GM21576 (cell line): ENCODE data around the gene OPN1MW.
A peak's percentile ranks its signal among the peaks of the same experiment; 100 is the strongest.
"Not testable (repeated sequence)": the region's sequence is repeated elsewhere in the genome, so short reads cannot be mapped to it uniquely, and the experiment has no call there.

Experiments used
- ATAC-seq: cut with Tn5 transposase; IDR thresholded peaks from one replicate; pipeline ENCODE4 v1.9.1; 2021; ENCODE audit warnings: mild to moderate bottlenecking, moderate library complexity; ENCODE audit not compliant: unreplicated experiment

The OPN1MW gene

DNA sequence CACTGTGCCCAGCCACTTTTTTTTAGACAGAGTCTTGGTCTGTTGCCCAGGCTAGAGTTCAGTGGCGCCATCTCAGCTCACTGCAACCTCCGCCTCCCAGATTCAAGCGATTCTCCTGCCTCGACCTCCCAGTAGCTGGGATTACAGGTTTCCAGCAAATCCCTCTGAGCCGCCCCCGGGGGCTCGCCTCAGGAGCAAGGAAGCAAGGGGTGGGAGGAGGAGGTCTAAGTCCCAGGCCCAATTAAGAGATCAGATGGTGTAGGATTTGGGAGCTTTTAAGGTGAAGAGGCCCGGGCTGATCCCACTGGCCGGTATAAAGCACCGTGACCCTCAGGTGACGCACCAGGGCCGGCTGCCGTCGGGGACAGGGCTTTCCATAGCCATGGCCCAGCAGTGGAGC, at the start of gene OPN1MW:
Gene OPN1MW, plus strand, starts transcription at position 301 of the 400 bp plus-strand sequence. Its CDS starts 82 bp downstream, at position 383.
- ATAC-seq = not testable (repeated sequence)

DNA sequence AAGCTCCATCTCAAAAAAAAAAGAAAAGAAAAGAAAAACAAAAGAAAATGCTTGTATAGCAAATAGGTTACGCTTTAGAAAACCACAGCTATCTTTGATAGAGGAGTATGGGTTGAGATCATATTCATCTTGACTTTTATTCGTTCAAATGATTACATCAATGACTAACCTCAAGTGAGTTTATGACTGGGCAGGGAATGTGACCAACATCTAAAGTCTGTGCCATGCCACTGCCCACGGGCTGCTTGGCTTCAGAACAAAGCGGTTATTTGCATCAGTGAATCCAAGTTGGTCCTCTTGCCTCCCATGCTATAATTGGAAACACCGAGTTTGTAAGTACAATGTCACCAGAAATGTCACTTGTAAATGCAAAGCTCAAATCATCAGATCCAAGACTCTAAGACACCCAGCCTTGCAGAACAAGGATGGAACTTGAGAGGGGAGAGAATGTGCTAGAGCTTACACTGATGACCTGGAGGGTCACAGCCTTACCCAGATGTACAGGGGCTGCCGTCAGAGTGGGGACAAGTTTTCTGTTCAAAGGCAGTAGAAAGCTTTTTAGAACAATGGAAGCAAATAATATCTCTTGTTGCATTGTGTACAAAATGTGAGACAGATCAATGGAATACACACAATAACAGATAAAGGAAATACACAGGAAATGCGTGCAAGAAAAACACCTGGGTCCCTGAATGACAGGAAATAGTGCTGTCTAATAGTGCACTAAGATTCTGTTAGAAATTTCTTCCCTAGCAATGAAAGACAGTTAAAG, 46.8 kb upstream of the OPN1MW start:
- no peak for ATAC-seq

DNA sequence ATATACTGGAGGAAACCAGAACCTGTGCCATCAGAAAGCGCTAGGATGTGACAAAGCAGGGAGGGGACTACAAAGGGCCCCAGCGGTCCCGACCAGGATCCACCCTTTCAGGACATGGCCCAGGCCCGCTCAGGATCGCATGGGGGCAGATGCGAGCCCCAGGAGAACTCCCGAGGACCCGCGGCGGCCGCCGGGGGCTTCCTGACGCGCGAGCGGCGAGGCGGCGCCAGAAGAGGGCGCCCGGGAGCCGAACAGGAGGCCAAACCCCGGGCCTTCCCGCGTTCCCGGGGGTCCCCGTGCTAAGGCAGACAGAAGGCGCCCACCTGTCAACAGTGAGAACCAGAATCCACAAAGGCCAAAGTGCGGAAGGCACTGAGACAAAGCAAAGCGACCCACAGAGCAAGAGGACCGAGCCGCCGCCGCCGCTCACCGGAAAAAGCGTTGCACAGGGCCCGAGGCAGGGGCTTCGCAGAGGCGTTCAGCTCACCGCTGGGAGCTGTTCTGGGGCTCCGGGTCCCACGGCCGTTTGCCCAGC, 45.7 kb upstream of the OPN1MW start:
- ATAC-seq = no peak

DNA sequence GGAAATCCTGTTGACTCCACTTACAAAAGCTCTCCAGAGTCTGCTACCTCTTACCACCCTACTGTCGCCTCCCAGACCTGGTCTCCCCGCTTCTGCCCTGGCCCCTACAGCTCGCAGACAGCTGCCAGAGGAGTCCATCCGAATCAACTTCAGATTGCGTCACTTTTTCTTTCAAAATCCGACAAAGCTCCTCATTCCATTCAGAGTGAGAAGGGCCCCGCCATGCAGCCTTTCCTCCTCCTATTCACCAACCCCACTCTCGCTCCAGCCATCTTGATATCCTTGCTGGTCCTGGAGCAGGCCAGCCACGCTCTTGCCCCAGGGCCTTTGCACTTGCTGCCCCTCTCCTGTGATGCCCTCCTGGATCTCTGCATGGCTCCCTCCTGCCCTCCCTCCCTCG, 43.5 kb upstream of the OPN1MW start:
- no peak for ATAC-seq

DNA sequence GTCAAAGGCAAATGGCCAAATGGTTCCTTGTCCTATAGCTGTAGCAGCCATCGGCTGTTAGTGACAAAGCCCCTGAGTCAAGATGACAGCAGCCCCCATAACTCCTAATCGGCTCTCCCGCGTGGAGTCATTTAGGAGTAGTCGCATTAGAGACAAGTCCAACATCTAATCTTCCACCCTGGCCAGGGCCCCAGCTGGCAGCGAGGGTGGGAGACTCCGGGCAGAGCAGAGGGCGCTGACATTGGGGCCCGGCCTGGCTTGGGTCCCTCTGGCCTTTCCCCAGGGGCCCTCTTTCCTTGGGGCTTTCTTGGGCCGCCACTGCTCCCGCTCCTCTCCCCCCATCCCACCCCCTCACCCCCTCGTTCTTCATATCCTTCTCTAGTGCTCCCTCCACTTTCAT, 42.2 kb upstream of the OPN1MW start:
- ATAC-seq = no peak

DNA sequence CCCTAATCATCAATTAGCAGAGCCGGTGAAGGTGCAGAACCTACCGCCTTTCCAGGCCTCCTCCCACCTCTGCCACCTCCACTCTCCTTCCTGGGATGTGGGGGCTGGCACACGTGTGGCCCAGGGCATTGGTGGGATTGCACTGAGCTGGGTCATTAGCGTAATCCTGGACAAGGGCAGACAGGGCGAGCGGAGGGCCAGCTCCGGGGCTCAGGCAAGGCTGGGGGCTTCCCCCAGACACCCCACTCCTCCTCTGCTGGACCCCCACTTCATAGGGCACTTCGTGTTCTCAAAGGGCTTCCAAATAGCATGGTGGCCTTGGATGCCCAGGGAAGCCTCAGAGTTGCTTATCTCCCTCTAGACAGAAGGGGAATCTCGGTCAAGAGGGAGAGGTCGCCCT, 41.7 kb upstream of the OPN1MW start:
- ATAC-seq = no peak

DNA sequence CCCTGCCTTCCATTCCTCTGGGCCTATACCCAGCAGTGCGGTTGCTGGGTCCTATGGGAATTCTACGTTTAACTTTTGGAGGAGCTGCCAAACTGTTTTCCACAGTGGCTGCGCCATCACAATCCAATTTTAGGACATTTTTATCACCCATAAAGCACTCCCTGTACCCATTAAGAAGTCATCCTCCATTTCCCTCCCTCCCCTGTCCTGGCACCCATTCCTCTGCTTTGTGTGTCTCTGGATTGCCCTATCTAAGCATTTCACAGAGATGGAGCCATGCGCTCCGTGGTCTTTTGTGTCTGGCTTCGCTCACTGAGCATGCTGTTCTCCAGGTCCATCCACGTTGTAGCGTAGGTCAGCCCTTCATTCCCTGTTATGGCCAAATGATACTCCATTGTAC, 40.0 kb upstream of the OPN1MW start:
- no peak for ATAC-seq

DNA sequence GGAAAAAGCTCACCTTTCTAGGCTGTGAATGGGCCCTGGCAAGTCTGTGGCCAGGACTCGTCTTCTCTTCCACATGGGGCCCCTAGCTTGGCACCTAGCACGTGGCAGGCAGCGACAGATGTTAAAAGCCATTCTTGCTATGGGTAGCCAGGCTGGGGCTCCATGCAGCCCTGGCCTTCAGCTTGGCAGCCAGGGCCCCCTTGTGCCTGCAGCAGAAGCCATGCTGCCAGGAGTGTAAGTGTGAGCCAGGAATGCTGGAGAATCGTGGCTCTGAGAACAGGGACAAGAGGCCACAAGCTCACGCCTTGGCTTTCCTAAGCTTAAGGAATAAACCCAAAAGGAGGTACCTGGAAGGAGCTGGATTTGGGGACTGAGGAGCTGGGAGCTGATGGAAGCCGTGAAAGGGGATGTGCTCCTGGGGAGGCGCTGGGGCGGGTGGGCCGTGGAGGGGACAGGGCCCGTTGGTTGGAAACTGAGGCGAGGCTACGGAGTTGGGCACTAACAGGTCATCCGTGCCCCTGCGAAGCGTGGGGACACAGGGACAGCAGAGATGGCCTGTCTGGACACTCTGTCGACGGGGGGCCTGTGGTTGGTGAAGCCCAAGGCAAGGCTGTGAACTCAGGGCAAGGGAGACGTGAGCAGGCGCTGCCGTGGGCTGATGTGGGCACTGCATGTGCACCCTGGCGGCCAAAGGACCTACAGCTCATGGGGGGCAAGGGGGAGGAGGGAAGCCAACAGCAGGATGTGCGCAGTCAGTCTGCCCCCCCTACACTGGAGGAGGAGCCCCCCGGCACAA, 39.2 kb upstream of the OPN1MW start:
- ATAC-seq = no peak

DNA sequence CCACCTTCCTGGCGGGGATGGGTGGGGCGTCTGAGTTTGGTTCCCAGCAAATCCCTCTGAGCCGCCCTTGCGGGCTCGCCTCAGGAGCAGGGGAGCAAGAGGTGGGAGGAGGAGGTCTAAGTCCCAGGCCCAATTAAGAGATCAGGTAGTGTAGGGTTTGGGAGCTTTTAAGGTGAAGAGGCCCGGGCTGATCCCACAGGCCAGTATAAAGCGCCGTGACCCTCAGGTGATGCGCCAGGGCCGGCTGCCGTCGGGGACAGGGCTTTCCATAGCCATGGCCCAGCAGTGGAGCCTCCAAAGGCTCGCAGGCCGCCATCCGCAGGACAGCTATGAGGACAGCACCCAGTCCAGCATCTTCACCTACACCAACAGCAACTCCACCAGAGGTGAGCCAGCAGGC, 38.4 kb upstream of the OPN1MW start, which contains the start of gene OPN1LW:
Gene OPN1LW, plus strand, starts transcription at position 234 of the 400 bp plus-strand sequence. Its CDS starts 41 bp downstream, at position 275.
- ATAC-seq = not testable (repeated sequence)

DNA sequence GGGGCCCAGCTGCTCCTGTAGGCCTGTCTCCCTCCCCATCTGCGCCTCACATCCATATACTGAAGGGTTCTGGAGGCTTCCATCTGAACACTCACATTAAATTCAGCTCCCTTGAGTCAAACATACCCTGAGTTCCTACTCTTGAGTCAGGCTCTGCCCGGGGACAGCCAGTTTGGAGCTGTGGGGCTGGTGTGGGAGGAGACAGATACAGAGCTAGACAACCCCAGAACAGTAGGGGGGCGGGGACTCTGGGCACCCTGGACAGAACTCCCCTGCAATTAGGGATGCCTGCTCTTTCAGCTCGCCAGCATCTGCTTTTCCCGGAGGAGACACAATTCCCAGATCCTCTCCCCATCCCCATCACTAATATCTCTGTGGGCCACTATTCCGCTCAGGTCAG, 31.4 kb upstream of the OPN1MW start:
- not testable (repeated sequence) for ATAC-seq

DNA sequence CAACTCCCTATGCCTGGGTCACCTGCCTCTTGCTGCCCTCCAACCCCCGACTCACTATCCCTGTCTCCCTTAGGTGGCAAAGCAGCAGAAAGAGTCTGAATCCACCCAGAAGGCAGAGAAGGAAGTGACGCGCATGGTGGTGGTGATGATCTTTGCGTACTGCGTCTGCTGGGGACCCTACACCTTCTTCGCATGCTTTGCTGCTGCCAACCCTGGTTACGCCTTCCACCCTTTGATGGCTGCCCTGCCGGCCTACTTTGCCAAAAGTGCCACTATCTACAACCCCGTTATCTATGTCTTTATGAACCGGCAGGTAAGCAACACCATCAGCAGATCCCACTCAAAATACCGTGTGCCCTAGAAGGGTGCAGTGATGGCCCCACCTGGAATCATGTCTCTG, 26.2 kb upstream of the OPN1MW start:
- not testable (repeated sequence) for ATAC-seq

DNA sequence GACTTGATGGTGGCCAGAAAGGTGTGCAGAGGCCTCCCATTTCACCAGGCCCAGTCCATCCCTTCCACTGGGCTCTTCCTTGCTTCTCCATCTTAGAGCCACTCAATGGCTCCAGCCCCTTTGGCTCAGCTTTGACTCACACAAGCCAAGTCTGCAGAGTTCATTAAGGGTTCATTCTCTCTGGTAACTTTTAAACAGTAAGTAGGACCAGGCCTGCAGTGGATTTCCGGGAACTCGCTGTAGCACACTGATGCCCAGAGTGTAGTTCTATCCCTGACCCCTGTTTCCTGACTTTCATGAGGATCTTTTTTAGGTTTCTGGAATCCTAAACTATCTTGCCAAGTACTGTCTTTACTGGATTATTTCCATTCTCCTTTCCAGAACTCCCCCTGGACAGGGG, 25.2 kb upstream of the OPN1MW start:
- ATAC-seq = not testable (repeated sequence)

DNA sequence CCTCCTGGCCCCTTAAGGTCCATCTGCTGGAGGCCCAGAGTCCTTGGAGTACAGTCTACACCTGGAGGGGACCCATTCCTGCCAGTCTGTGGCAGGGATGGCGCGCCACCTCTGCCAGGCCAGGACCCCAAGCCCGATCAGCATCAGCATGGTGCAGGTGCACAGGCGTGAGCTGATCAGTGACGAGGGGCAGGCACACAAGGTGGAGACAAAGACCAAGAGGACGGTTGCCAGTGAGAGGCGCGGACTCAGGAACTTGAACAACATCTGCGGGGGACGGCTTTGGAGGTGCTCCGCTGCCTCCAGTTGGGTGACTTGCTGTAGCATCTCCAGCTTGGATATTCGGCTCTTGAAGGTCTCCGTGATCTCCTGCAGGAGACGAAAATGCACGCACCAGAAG, 23.1 kb upstream of the OPN1MW start:
- ATAC-seq = not testable (repeated sequence)

DNA sequence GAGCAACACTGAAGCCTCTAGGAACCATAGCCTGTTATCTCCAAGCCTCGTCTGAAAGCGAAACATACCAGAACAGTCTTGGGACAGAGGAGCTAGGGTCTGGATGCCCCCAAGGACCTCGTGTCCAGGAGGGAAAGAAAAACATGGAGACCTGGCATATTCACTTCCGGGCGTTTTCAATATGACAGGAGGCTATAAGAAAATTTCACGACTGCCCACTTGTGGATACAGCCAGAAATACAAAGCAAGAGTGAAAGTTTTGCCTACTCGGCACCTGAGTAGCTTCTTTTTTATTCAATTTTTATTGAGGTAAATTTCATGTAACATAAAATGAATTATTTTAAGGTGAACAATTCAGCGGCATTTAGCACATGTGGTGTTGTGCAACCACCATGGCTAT, 17.5 kb upstream of the OPN1MW start:
- ATAC-seq = not testable (repeated sequence)

DNA sequence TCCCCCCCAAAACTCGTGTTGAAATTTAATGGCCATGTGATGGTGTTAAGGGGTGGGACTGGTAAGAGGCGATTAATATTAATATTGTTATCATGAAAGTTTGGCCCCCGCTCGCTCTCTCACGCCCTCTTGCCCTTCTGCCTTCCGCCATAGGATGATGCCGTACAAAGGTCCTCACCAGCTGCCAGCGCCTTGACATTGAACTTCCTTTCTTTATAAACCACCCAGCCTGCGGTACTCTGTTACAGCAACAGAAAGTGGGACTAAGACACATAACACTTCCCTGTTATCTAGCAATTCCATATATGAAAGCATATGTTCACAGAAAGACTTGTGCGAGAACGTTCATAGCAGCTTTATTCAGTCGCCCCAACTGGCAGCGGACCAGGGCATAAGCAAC, 14.0 kb upstream of the OPN1MW start:
- not testable (repeated sequence) for ATAC-seq

DNA sequence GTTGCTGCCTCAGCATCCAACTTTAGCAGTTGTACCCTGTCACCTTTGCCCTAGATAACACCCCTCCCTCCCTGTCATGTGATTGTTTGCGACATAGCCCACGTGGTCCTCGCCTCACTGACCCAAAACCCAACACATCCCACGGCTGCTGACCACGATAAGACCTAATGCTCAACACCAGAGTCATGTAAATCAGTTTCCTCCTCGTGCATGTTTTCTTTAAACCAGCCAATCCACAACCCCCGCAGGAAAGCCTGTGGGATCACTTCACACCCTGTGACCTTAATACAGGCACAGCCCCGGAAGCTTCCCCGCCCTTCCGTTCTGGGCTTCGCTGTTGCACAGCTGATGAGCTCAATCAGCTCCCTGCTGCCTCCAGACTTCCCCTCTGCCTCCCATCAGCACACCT, 9.9 kb upstream of the OPN1MW start:
- ATAC-seq = peak; percentile 95

DNA sequence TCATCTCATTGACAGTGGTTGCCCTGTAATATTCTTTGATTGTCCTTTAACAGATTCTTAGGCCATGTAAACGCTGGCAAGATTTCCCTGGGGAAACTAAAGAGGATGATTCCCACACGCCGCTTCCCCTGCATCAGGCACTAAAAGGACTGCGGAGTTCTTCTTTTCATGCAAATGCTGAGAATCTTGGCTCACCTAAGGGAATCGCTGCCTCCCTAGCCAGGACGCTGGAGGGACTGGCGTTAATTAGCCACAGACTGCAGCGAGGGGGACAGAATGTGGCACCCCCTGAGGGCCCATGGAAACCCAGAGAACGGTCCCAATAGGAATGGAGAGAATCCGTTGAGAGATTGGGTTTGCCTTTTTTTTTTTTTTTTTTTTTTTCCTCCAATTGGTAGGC, 8.0 kb upstream of the OPN1MW start:
- ATAC-seq = not testable (repeated sequence)

DNA sequence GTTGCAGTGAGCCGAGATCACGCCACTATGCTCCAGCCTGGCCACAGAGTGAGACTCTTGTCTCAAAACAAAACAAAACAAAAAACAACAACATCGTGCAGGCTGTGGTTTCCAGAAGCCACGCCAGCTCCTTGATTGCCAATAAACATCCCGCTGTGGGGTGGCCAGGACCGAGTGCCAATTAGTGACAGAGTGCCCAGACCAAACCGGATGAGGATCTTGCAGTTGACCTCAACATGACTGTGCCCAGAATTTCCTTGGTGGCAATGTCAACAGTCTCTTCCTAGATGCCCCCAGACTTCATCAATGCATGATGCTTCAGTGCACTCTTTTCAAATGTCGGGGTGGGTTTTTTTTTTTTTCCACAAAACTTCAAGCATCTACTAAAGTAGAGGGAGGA, 1.4 kb downstream of the OPN1MW start:
- ATAC-seq = not testable (repeated sequence)

DNA sequence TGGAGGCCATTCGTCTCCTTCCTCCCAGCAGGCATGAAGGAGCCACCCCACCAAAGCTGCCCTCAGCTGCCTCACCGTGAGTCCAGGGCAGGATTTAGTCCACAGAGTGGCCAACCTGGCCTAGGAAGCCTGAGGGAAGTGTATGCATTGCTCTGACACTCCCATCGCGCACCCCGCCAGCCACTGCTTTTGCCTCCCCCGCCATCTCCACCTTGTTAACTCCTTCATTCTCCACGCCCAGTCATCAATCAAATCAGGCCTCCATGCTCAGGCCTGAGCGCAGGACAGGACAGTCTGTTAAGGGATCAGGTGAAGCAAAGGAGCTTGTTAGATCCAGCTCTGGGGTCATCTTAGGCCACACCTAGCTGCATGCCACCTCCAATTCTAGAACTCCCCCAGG, 10.4 kb downstream of the OPN1MW start:
- not testable (repeated sequence) for ATAC-seq

DNA sequence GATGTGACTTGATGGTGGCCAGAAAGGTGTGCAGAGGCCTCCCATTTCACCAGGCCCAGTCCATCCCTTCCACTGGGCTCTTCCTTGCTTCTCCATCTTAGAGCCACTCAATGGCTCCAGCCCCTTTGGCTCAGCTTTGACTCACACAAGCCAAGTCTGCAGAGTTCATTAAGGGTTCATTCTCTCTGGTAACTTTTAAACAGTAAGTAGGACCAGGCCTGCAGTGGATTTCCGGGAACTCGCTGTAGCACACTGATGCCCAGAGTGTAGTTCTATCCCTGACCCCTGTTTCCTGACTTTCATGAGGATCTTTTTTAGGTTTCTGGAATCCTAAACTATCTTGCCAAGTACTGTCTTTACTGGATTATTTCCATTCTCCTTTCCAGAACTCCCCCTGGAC, 11.9 kb downstream of the OPN1MW start:
- not testable (repeated sequence) for ATAC-seq

DNA sequence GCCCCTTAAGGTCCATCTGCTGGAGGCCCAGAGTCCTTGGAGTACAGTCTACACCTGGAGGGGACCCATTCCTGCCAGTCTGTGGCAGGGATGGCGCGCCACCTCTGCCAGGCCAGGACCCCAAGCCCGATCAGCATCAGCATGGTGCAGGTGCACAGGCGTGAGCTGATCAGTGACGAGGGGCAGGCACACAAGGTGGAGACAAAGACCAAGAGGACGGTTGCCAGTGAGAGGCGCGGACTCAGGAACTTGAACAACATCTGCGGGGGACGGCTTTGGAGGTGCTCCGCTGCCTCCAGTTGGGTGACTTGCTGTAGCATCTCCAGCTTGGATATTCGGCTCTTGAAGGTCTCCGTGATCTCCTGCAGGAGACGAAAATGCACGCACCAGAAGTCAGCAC, 14.1 kb downstream of the OPN1MW start:
- ATAC-seq = not testable (repeated sequence)
